Adipocyte (in vitro differentiated cells): ENCODE data around the gene RFX5.

Source experiments
- DNase-seq: peaks from one replicate; pipeline ENCODE4 v3.0.0-alpha.2; 2015; ENCODE audit warnings: low read depth
- H3K27me3 ChIP-seq: replicated peaks from 2 replicates; pipeline ENCODE4 v1.7.0; 2013; ENCODE audit warnings: mild to moderate bottlenecking, low read length, moderate library complexity; ENCODE audit not compliant: control insufficient read depth, insufficient read depth
- H3K36me3 ChIP-seq: 2 replicates; pipeline ENCODE4 v1.7.0; 2013; ENCODE audit warnings: low read length, mild to moderate bottlenecking, moderate library complexity; ENCODE audit not compliant: control insufficient read depth, insufficient read depth, severe bottlenecking
- H3K4me1 ChIP-seq: 2 replicates; pipeline ENCODE4 v1.7.0; 2013; ENCODE audit warnings: mild to moderate bottlenecking, low read length, moderate library complexity; ENCODE audit not compliant: control insufficient read depth, insufficient read depth
- H3K4me3 ChIP-seq: 2 replicates; pipeline ENCODE4 v1.7.0; 2013; ENCODE audit warnings: mild to moderate bottlenecking, low read length, moderate library complexity
- H3K9ac ChIP-seq: 2 replicates; pipeline ENCODE4 v1.7.0; 2013; ENCODE audit warnings: mild to moderate bottlenecking, low read length, moderate library complexity
- H3K9me3 ChIP-seq: 2 replicates; pipeline ENCODE4 v1.7.0; 2013; ENCODE audit warnings: mild to moderate bottlenecking, low read length, moderate library complexity; ENCODE audit not compliant: control insufficient read depth

RFX5 gene

GRCh38 chr1:151334822-151335221 is 12.2 kb downstream of the RFX5 start:
- Histone ChIP-seq H3K9ac (no peak overlapping the region), H3K4me3 (no peak overlapping the region), H3K9me3 (no peaks in the 10 kb centered on the region), H3K36me3 (no peaks in the 10 kb centered on the region), H3K27me3 (no peaks in the 10 kb centered on the region), H3K4me1 (no peaks in the 10 kb centered on the region)
- DNase-seq = no peak

- H3K4me1 ChIP-seq = peaks cover 33% of the 10 kb centered on the region
- H3K4me3 ChIP-seq = peak overlapping the region; percentile 87
- H3K9ac ChIP-seq = peak overlapping the region; percentile 89
- H3K27me3 ChIP-seq = no peaks in the 10 kb centered on the region
- no peak for DNase-seq
- peaks cover 18% of the 10 kb centered on the region for H3K36me3 ChIP-seq
- no peaks in the 10 kb centered on the region for H3K9me3 ChIP-seq
Measured at GRCh38 chr1:151327903-151328674, 19.0 kb downstream of the RFX5 start.

- DNase-seq = peak; percentile 99
- peak within 1 kb of the TSS; percentile 89 for H3K9ac ChIP-seq
- peaks cover 33% of the 10 kb centered on the region for H3K4me1 ChIP-seq
- peak within 1 kb of the TSS; percentile 87 for H3K4me3 ChIP-seq
- no peaks in the 10 kb centered on the region for H3K9me3 ChIP-seq
- H3K36me3 ChIP-seq = peaks cover 25% of the 10 kb centered on the region
- no peaks in the 10 kb centered on the region for H3K27me3 ChIP-seq
Measured at GRCh38 chr1:151327223-151327902, 19.7 kb downstream of the RFX5 start, which contains the start of gene PI4KB. Gene PI4KB, minus strand, starts transcription at chr1:151327416. Its CDS starts 10,935 bp downstream, at chr1:151316481.

GRCh38 chr1:151326619-151327222 is 20.3 kb downstream of the RFX5 start:
- DNase-seq = peak; percentile 77
- no peaks in the 10 kb centered on the region for H3K9me3 ChIP-seq
- peaks cover 33% of the 10 kb centered on the region for H3K4me1 ChIP-seq
- H3K36me3 ChIP-seq = peaks cover 30% of the 10 kb centered on the region
- H3K9ac ChIP-seq = peak overlapping the region; percentile 89
- peak overlapping the region; percentile 87 for H3K4me3 ChIP-seq
- no peaks in the 10 kb centered on the region for H3K27me3 ChIP-seq

GRCh38 chr1:151325646-151326429 is 21.2 kb downstream of the RFX5 start:
- H3K4me1 ChIP-seq = peaks cover 33% of the 10 kb centered on the region
- no peaks in the 10 kb centered on the region for H3K27me3 ChIP-seq
- H3K9ac ChIP-seq = peak overlapping the region; percentile 89
- H3K9me3 ChIP-seq = no peaks in the 10 kb centered on the region
- H3K36me3 ChIP-seq = peaks cover 33% of the 10 kb centered on the region
- DNase-seq = peak; percentile 74
- H3K4me3 ChIP-seq = peak overlapping the region; percentile 87

- peaks cover 39% of the 10 kb centered on the region for H3K36me3 ChIP-seq
- no peak for DNase-seq
- H3K9ac ChIP-seq = peak overlapping the region; percentile 89
- peak overlapping the region; percentile 87 for H3K4me3 ChIP-seq
- H3K27me3 ChIP-seq = no peaks in the 10 kb centered on the region
- H3K4me1 ChIP-seq = peaks cover 33% of the 10 kb centered on the region
- H3K9me3 ChIP-seq = no peaks in the 10 kb centered on the region
Measured at GRCh38 chr1:151325231-151325630, 21.8 kb downstream of the RFX5 start.

- H3K27me3 ChIP-seq = no peaks in the 10 kb centered on the region
- H3K9me3 ChIP-seq = no peaks in the 10 kb centered on the region
- no peak for DNase-seq
- peaks cover 44% of the 10 kb centered on the region for H3K36me3 ChIP-seq
- H3K4me3 ChIP-seq = no peak overlapping the region
- H3K9ac ChIP-seq = no peak overlapping the region
- peaks cover 37% of the 10 kb centered on the region for H3K4me1 ChIP-seq
Measured at GRCh38 chr1:151324390-151324930, 22.6 kb downstream of the RFX5 start.

GRCh38 chr1:151318975-151319374 is 28.1 kb downstream of the RFX5 start:
- peaks cover 74% of the 10 kb centered on the region for H3K36me3 ChIP-seq

GRCh38 chr1:151315565-151316235 is 31.4 kb downstream of the RFX5 start:
- peaks cover 59% of the 10 kb centered on the region for H3K36me3 ChIP-seq

More at GRCh38 chr1:151318975-151319374, 28.1 kb downstream of the RFX5 start:
- no peaks in the 10 kb centered on the region for H3K9me3 ChIP-seq
- no peak for DNase-seq
- H3K4me3 ChIP-seq = no peak overlapping the region
- peaks cover 27% of the 10 kb centered on the region for H3K4me1 ChIP-seq
- no peak overlapping the region for H3K9ac ChIP-seq
- no peaks in the 10 kb centered on the region for H3K27me3 ChIP-seq

GRCh38 chr1:151314137-151314875 is 32.7 kb downstream of the RFX5 start:
- H3K27me3 ChIP-seq = no peaks in the 10 kb centered on the region

More at GRCh38 chr1:151315565-151316235, 31.4 kb downstream of the RFX5 start:
- H3K27me3 ChIP-seq = no peaks in the 10 kb centered on the region
- H3K9ac ChIP-seq = no peak overlapping the region
- H3K4me3 ChIP-seq = no peak overlapping the region
- H3K9me3 ChIP-seq = no peaks in the 10 kb centered on the region
- H3K4me1 ChIP-seq = peaks cover 59% of the 10 kb centered on the region
- no peak for DNase-seq

More at GRCh38 chr1:151314137-151314875, 32.7 kb downstream of the RFX5 start:
- Histone ChIP-seq H3K9me3 (no peaks in the 10 kb centered on the region), H3K36me3 (peaks cover 48% of the 10 kb centered on the region), H3K4me1 (peaks cover 67% of the 10 kb centered on the region), H3K4me3 (peak overlapping the region; percentile 43), H3K9ac (peak overlapping the region; percentile 71)
- DNase-seq = peak; percentile 93
